Islet of Langerhans (tissue), 1 donor: ENCODE measurements around the gene VENTX.
"Not testable (repeated sequence)": the region's sequence is repeated elsewhere in the genome, so short reads cannot be mapped to it uniquely, and the experiment has no call there.

Experiments
- FAIRE-seq: peaks from one replicate; lab custom pipeline; 2011; peaks lifted over from hg19 to GRCh38; lab: Jason Lieb, UNC

Gene VENTX

DNA sequence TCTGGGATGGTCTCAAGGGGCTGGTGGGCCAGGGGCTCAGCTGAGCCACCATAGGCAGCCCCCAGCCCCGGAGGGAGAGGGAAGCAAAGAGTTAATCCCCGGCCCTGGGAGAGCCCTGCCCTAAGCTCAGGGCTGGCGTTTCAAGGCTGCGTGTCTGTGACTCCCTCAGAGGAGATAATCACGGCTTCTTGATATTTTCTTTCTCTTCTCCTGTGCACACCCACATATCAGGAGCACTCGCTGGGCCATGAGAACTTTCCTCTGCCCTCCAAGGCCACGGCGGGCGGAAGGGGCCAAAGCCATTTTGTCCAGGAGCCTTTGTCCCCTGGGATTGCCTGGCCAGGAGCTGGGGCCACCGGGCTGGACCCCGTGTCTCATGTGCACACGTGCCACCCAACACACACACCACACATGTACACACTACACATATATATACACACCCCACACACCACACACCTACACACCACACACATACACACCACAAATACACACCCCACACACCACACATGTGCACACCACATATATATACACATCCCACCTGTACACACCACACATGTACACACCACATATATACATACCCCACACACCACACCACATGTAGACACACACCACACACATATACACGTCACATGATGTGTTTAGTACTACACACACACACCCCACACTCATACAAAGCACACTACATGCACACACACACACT, 16.9 kb downstream of the VENTX start:
- no peak for FAIRE-seq

DNA sequence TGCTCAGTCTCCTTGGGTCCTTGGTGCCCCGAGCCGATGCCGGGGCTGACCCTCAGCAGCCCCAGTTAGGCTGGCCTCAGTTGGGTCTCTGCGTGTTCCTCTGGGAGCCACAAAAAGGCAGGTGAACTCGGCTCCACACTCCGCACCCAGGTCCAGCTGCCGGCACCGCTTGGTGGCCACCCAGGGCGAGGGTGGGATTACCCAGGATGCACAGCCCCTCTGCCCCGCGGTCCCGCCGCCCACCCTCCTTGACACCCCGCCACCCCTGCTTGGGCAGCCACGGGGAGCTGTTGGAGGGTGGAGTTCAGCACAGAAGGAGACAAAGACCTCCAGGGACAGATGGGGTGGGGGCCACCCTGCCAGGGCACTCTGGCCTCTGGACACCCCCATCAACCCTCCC, 17.7 kb downstream of the VENTX start:
- FAIRE-seq, result no peak

DNA sequence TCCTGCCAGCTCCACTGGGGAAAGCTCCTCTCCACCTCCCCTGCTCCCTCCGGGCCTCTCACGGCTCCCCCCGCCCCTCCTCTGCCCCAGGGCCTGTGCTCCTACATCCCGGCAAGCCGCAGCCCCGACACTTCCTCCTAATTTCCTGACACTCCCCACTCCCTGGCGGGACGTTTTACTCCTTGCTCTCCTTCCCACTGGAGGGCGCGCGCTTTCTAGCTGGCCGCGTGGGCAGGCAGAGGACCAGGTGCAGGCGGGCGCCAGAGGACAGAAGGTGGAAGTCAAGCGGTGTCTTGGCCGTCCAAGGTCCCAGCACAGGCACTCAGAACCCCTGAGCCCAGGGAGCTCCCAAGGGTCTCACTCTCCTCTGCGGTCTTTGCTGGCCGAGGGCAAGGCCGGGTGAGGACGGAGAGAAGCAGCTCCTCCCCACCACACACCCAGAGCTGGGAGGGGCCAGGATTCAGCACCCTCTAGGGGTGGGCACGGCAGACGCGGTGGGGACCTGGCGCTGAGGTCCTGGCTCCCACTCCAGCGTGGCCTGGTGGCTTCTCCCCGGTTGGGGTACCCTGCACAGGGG, 19.9 kb downstream of the VENTX start:
- no peak for FAIRE-seq

DNA sequence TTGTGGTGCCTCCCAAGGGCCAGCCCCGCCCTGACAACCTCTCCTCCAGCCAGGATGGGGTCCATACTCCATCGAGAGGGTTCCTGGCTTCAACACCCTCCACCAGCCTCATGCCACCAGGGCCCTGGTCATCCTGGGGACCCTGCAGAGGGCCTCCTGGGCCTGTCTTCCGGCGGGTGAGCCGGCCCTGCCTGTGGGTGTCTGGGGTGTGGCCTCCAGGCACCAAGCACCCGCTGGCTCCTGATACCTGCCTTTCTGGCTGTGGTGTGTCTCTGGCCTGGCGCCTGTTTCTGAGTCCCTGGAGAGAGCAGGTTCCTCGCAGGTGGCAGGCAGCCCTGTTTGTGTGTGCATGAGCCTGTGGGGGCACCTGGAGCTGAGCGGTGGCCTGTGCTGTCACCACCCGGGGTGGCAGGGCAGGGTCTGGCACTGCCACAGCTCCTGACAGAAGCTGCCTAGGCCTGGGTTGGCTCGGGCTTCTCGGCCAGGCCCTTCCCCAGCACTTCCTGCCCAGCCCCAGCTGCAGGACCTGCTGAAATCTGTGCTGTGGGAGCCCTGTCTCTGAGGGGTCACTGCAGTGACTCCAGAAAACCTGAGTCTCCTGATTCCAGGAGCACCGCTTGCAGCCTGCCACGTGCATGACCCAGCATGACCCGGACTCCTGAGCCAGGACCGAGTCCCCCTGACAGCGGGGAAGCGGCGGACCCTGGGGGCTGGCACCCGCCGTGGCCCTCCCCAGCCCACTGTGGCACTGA, 20.6 kb downstream of the VENTX start:
- FAIRE-seq, result no peak

DNA sequence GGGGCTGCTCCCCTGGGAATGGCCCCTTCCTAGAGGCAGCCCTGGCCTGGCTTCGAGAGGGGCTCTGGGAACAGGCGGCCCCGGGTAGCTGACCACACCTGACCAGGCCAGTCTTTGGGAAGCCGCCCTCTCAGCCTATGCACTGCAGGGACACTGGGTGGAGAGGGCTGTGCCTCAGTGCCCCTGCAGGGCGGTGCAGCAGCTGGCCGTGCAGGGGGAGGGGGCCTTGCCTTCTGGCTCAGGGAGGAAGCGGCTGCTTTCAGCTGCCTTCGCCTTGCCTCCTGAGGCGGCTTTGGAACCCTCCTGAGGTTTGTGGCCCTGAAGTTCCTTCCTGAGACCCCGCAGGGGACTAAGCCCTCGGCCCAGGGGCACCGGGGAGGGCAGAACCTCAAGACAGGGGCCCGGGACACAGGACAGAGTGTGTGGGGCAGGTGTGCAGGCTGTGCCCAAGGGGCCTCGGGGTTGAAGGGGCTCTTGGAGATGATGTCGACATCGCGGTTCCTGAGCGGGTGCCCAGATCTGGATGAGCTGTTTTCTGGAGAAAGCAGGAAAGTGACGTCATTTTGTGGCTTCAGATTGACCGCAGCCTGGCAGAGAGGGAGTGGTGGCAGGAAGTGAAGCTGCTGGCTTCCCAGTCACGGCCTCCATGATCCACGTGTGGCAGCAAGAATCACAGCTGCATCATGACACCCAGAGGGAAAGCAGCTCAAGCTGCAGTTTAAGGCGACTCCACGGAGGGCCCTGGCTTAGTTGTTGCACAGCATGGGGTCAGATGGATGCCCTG, 21.4 kb downstream of the VENTX start:
- no peak for FAIRE-seq

DNA sequence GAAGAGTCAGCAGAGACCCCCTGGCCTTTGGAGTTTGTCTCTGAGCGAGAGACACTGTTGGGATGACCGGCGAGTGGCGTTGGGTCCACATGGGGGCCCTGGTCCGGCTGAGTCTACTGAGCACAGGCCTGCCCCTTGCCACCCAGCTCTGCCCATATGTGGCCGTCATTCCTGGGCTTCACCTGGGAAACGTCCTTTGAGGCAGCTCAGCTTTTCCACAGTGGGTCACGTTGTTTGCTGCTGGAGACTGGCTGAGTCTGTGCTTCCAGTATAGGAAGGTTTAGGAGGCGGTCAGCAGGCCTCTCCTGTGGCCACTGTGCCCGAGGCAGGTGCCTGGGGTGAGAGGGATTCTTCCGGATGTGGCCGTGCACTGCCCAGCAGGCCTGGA, 21.9 kb downstream of the VENTX start:
- FAIRE-seq, result no peak

DNA sequence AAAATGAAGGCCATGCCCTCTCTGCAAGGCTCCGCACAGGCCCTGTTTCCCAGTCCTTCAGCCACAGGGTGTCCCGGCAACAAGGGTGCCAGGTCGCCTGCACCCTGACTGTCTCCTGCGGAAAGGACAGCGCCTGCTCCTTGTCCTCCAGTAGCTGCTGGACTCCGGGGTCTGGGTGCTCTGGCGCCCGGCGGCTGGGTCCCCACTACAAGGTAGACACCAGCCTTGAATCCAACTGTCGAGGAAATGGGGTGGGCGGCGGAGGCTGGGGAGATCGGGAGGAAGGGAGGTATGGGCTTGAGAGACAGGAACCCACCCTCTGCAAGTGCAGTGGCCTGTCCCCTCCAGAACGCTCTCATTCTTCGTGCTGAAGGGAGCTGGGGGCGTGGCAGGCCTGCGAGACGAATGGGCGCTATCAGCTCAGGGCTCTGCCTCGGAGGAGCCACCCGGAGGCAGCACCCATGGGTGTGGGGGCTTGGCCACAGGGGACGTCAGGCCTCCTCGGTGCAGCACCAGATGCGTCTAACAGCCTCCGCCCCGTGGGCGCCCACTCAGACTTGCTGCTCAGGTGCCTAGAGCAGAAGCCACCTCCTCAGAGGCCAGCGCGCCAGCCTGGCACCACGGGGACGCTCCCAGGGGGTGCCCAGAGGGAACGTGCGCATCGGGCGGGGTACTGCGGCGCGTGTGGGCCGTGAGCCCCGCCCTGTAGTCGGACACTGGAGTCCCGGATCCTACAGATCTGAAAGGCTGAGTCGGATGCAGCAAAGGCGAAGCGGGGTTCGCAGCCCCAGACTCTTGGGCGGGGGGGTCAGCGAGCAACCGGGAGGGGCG, 23.5 kb downstream of the VENTX start:
- no peak for FAIRE-seq

DNA sequence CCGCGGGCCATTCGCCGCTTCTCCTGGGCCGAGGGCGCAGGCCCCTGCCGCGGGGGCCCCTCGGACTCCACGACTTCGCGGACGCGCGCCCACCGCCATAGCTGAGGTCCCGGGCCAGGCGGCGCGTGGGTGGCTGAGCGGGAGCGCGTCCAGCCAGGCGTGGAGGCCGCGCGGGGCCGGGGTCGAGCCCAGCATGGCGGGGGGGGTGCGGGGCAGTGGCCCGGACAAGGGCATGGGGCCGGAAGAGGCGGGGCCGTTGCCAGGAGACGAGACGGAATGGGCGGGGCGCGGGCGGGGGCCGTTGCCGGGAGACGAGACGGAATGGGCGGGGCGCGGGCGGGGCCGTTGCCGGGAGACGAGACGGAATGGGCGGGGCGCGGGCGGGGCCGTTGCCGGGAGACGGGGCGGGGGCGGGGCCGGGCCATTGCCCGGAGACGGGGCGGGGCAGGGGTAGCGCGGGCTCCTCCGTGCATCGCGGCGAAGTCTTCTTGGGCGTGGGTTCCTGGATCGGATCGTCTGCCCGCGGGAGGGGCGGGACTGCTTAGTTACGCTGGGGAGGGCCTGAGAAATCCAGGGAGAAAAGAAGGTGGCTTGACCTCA, 24.2 kb downstream of the VENTX start:
- FAIRE-seq, result no peak

DNA sequence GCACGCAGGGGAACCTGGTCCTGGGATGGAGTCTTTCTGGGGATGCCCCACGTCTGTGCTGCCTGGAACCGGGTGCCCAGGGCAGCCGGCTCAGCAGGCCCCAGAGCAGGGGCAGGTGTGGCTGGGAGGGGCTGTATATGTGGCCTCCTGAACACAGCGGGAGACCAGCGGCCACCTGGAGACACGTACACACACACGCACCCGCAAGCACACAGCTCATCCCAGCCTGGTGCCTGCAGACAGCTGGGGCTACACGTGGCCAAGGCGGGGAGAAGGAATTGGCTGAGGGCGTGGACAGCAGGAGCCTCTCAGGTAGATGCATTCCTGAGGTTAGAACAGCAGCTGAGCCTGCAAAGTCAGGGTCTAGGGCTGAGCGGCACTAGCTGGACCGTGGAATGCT, 25.0 kb downstream of the VENTX start:
- no peak for FAIRE-seq

DNA sequence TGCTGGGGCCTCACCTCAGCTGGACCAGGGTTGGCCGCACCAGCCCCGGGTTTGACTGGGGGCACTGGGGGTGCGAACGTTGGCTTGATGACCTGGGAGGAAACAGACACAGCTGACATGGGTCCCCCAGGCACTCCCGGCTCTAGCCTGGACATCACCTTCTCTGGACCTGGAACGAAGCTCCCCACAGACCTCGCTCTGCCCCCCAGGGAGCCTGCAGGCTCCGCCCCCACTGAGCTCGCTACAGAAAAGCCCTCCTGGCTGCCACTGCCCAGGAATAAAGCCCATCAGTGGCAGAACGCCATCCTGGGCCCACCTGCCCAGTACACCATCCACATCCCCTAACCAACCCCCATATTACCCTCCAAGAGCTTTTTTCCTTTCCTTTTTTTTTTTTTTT, 26.0 kb downstream of the VENTX start:
- no peak for FAIRE-seq

DNA sequence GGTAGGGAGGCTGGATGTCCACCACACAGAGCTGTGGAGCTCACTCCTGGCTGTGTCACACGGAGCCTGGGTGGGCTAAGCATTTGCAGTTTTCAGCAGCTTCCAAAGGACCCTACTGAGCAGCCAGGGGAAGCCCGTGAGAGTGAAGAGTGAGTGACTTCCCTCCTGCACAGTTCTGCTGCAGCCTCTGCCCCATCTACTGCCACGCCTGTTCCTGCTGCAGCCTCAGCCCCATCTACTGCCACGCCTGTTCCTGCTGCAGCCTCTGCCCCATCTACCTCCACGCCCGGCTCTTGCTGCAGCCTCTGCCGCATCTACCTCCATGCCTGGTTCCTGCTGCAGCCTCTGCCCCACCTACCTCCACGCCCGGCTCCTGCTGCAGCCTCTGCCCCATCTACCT, 26.8 kb downstream of the VENTX start:
- no peak for FAIRE-seq

DNA sequence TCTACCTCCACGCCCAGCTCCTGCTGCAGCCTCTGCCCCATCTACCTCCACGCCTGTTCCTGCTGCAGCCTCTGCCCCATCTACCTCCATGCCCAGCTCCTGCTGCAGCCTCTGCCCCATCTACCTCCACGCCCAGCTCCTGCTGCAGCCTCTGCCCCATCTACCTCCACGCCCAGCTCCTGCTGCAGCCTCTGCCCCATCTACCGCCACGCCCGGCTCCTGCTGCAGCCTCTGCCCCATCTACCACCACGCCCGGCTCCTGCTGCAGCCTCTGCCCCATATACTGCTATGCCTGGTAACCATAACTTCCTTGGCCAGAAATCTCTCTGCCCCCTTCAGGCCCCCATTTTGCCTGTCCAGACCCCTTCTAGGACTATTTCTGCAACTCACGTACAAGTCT, 27.4 kb downstream of the VENTX start:
- not testable (repeated sequence) for FAIRE-seq

DNA sequence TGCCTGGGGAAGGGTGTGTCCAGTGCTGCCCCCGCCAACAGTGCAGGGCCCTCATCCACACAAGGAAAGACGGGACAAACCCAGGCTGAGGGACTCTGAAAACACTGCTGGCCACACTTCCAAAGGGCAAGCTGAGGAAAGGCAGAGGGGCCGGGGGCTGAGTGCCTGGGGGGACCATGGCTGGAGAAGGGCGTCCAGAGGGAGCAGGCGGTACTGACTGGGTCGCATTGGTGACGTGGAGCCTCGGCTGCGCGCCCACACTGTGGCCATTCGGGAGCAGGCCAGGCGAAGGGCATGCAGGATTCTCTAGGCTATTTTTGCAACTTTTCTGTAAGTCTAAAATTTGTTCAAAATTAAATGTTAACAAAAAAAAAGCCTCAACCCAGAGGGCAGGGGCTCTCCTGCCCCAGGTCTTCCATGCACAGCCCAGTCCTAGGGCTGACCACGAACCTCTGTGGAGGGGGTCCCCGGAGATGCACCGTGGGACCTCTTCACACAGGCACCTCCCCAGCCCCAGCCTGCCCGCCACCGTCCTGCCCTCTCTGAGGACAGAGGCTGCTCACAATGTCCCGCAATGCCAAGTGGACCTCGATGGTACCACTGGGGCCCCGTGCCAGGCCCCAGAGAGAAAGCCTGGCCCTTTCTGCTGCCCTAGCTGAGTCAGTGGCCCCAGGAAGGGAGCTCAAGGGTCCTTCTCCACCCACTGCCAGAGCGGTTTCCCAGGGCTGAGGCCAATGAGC, 28.6 kb downstream of the VENTX start:
- FAIRE-seq, result no peak

DNA sequence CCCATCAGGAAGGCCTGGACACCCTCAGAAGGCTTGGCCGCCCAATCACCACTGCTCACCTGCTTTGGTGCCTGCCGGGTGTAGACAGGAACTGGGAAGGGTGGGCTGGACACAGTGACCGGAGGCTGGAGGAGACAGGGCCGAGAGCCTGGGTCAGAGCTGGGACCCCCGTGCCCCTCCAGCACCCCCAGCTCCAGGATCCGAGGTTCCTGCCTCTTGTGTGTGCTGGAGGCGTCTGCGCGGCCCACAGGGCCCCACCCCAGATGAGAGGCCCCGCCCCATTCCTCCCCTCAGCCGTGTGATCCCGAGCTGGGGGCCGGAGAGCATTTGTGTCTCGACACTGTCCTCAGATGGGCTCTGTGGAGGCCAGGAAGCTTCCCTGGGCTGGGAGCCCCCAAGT, 29.6 kb downstream of the VENTX start:
- no peak for FAIRE-seq

DNA sequence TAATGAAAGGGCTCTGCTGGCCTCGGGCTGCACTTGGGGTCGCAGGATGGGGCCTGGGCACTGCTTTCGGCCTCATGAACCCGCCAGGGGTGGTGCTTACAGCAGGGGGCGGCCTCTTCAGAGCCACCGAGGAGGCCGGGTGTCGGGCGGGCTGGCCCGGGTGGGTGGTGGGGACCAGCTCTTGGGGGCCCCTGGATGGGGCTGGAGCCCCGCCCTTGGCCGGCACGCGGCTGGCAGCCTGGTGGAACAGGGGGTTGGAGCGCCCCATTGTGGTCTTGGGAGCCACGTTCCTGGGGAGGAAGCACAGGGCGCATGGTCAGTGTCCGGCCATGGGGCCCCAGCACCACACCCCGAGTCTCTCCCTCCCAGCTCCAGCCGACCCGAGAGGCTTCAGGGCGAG, 30.2 kb downstream of the VENTX start:
- no peak for FAIRE-seq

DNA sequence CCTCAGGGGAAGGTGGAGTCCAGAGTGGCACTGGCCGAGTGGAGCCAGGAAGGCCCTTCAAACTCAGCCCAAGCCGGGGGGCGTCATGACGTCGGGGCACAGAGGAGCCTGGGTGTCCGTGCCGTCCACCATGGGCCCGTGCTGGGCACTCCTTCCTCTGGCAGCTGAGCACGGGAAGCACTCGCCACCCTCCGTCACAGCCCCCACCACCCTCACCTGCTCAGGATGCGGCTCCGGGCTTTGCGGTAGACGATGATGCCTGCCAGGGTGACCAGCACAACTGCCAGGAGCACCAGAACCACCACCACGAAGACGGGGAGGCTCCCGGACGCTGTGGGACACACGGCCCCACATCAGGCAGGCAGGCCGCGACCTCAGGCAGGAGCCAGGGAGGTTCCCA, 30.9 kb downstream of the VENTX start:
- FAIRE-seq, result no peak

DNA sequence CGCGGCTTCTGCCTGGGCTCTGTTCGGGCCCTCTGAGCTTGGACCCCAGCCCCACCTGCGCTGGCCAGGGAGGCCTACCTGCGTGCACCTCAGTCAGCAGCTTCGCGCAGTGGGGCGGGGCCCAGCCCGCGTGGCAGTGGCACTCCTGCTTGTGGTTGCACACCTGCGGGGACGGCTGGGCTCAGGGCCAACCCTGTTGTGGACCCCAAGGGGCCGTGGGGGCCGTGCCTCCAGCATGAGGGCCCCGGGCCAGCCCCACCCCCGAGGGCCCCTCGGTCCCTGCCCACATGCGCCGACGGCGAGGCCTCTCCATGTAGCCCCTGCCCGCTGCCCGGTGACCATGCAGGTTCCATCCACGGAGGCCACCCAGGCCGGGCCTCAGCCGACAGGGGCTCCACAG, 31.7 kb downstream of the VENTX start:
- FAIRE-seq, result no peak

DNA sequence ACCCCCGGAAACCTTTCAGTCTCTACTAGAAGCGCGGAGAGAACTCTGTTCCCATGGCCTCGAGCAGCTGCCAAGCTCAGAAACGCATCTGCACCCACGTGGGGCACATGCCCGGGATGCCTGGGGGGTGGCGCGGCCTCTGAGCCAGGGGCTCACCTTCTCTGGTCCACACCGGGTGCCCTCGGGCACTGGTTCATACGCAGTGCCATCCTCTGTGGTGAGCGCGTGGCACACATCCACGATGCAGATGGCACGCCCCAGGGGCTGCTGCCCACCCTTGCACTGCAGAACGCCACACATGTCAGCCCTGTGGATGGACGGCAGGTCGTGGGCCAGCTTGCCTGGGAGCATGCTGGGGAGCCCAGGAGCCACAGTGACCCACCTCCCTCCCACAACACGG, 32.5 kb downstream of the VENTX start:
- no peak for FAIRE-seq

DNA sequence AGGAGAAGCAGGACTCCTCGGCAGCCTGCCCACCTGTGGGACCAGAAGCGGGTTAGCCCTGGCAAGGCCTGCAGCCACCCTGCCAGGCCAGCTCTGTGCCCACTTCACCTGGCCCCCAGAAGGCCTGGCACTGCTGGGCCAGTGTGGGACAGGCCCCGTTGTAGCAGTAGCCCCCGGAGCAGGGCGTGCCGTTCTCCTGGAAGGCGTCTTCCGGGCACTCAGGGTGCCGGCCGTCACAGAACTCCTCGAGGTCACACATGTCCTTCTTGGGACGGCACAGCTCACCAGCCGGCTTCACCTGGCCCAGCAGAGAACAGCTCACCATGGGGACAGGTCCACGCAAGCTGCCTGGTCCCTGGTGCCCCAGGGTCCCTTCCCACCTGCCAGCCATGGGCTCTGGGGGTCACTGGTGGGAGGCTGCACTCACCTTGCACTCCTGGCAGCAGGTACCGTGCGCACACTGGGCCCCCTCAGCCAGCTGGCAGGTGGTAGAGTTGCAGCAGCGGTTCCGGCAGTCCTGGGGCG, 33.2 kb downstream of the VENTX start:
- FAIRE-seq, result no peak

DNA sequence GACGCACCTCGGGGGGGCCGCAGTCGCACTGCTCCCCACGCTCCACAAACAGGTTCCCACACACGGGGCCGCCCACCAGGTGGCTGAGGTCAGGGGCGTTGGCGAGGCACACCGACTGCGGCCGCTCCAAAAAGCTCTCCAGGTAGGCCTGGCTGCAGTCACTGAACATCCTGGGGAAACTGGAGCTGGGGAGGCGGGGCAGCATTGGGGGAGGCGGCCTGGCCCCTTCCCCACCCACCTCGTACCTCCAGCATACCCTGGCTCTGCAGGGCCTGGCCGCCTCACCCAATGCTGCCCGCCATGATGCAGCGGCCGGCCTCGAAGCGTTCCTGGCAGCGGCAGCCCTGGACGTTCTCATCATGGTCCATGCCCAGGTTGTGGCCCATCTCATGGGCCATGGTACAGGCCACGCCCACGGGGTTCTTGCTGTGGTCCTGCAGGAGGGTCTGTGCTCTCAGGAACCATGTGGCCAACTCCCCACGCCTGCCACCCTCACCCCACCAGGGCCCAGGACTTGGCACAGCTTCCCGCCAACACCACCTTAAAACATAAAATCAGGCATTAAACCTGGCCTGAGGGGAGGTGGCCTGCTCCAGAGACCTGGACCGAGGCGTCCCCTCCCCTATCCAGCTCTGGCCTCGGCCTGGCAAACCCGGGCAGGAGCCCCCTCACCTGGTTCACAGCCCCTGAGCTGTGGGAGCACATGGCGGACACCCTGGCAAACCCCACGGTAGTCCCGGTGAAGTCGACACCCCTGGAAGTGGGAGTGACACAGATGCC, 34.1 kb downstream of the VENTX start:
- no peak for FAIRE-seq
